MM.1S (cell line): ENCODE measurements around the gene SLC38A10.

Experiments
- DNase-seq: peaks from one replicate; pipeline ENCODE4 v3.0.0-alpha.2; 2015
- H2AFZ ChIP-seq: fragments of 300-600 bp; sonication (generic); 2 replicates; pipeline ENCODE4 v1.6.0; 2016; ENCODE audit warnings: antibody characterized with exemption, low read length
- H3F3A ChIP-seq: fragments of 300-600 bp; sonication (generic); 2 replicates; pipeline ENCODE4 v1.6.1; 2016; ENCODE audit warnings: mild to moderate bottlenecking, antibody characterized with exemption, low read length, moderate library complexity, mixed read lengths; ENCODE audit not compliant: insufficient read depth
- H3K27ac ChIP-seq: fragments of 300-600 bp; sonication (generic); 2 replicates; pipeline ENCODE4 v1.5.1; 2016; ENCODE audit warnings: mild to moderate bottlenecking, low read length
- H3K27me3 ChIP-seq: fragments of 300-600 bp; sonication (generic); replicated peaks from 2 replicates; pipeline ENCODE4 v1.6.0; 2016; ENCODE audit warnings: low read length; ENCODE audit not compliant: insufficient read depth
- H3K36me3 ChIP-seq: fragments of 300-600 bp; sonication (generic); replicated peaks from 2 replicates; pipeline ENCODE4 v1.6.1; 2016; ENCODE audit warnings: mild to moderate bottlenecking, low read length, mixed read lengths; ENCODE audit not compliant: insufficient read depth
- H3K4me1 ChIP-seq: fragments of 300-600 bp; sonication (generic); 2 replicates; pipeline ENCODE4 v1.6.1; 2016; ENCODE audit warnings: low read length, mixed read lengths
- H3K4me2 ChIP-seq: fragments of 300-600 bp; sonication (generic); 2 replicates; pipeline ENCODE4 v1.6.0; 2016; ENCODE audit warnings: low read depth, low read length
- H3K4me3 ChIP-seq: fragments of 300-600 bp; sonication (generic); 2 replicates; pipeline ENCODE4 v1.5.1; 2016; ENCODE audit warnings: low read length, mixed read lengths
- H3K79me2 ChIP-seq: fragments of 300-600 bp; sonication (generic); 2 replicates; pipeline ENCODE4 v1.6.1; 2016; ENCODE audit warnings: mixed run types, low read length, mixed read lengths
- H3K9ac ChIP-seq: fragments of 300-600 bp; sonication (generic); 2 replicates; pipeline ENCODE4 v1.6.1; 2016; ENCODE audit warnings: low read length, mixed read lengths
- H3K9me2 ChIP-seq: fragments of 300-600 bp; sonication (generic); replicated peaks from 2 replicates; pipeline ENCODE4 v1.6.1; 2016; ENCODE audit warnings: mild to moderate bottlenecking, low read length, mixed read lengths; ENCODE audit not compliant: insufficient read depth
- H3K9me3 ChIP-seq: fragments of 300-600 bp; sonication (generic); replicated peaks from 2 replicates; pipeline ENCODE4 v1.6.1; 2016; ENCODE audit warnings: mild to moderate bottlenecking, low read length, mixed read lengths; ENCODE audit not compliant: insufficient read depth
- H4K20me1 ChIP-seq: fragments of 300-600 bp; sonication (generic); 2 replicates; pipeline ENCODE4 v1.6.1; 2016; ENCODE audit warnings: mild to moderate bottlenecking, low read length, moderate library complexity, mixed read lengths; ENCODE audit not compliant: insufficient read depth
- EZH2 ChIP-seq: fragments of 300-600 bp; sonication (generic); optimal IDR thresholded peaks from 2 replicates; pipeline ENCODE3; 2017; ENCODE audit warnings: low read depth, mild to moderate bottlenecking, antibody characterized with exemption, low read length, mixed read lengths
- EZH2phosphoT487 ChIP-seq: fragments of 300-600 bp; sonication (generic); IDR thresholded peaks from 2 replicates; pipeline ENCODE4 v1.6.1; 2018; ENCODE audit warnings: antibody characterized with exemption, low read length
- TF ChIP-seq, protein P1 (sequence below): fragments of 300-600 bp; sonication (generic); IDR thresholded peaks from 2 replicates; pipeline ENCODE4 v1.5.1; 2016; ENCODE audit warnings: antibody characterized with exemption, low read length, mixed read lengths

SLC38A10 gene

GRCh38 chr17:81338274-81339190 lies 43.4 kb upstream of the SLC38A10 start:
- H3K79me2 ChIP-seq, result no peaks in the 10 kb centered on the region
- H3K4me3 ChIP-seq, result no peak overlapping the region
- H3K9ac ChIP-seq, result no peak overlapping the region
- no peaks in the 10 kb centered on the region for H3K4me1 ChIP-seq
- H3F3A ChIP-seq, result no peaks in the 10 kb centered on the region
- H3K27ac ChIP-seq, result no peak overlapping the region
- no peaks in the 10 kb centered on the region for H3K9me3 ChIP-seq
- no peak for DNase-seq
- TF ChIP-seq EZH2phosphoT487, result no peak
- no peak for TF ChIP-seq EZH2
- TF ChIP-seq, protein P1, sequence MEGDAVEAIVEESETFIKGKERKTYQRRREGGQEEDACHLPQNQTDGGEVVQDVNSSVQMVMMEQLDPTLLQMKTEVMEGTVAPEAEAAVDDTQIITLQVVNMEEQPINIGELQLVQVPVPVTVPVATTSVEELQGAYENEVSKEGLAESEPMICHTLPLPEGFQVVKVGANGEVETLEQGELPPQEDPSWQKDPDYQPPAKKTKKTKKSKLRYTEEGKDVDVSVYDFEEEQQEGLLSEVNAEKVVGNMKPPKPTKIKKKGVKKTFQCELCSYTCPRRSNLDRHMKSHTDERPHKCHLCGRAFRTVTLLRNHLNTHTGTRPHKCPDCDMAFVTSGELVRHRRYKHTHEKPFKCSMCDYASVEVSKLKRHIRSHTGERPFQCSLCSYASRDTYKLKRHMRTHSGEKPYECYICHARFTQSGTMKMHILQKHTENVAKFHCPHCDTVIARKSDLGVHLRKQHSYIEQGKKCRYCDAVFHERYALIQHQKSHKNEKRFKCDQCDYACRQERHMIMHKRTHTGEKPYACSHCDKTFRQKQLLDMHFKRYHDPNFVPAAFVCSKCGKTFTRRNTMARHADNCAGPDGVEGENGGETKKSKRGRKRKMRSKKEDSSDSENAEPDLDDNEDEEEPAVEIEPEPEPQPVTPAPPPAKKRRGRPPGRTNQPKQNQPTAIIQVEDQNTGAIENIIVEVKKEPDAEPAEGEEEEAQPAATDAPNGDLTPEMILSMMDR, result no peak
- H2AFZ ChIP-seq, result no peak overlapping the region
- H3K27me3 ChIP-seq, result peaks cover 83% of the 10 kb centered on the region
- H3K9me2 ChIP-seq, result no peaks in the 10 kb centered on the region
- H4K20me1 ChIP-seq, result no peaks in the 10 kb centered on the region
- H3K4me2 ChIP-seq, result no peak overlapping the region
- no peaks in the 10 kb centered on the region for H3K36me3 ChIP-seq

- no peaks in the 10 kb centered on the region for H3F3A ChIP-seq
- H3K27ac ChIP-seq, result no peak overlapping the region
- no peak overlapping the region for H2AFZ ChIP-seq
- H3K4me1 ChIP-seq, result no peaks in the 10 kb centered on the region
- no peaks in the 10 kb centered on the region for H4K20me1 ChIP-seq
- no peak for DNase-seq
- TF ChIP-seq, protein P1, result no peak
- no peak for TF ChIP-seq EZH2
- no peak for TF ChIP-seq EZH2phosphoT487
- H3K4me3 ChIP-seq, result no peak overlapping the region
- H3K4me2 ChIP-seq, result no peak overlapping the region
- peaks cover 83% of the 10 kb centered on the region for H3K27me3 ChIP-seq
- H3K9ac ChIP-seq, result no peak overlapping the region
- no peaks in the 10 kb centered on the region for H3K79me2 ChIP-seq
- H3K9me3 ChIP-seq, result no peaks in the 10 kb centered on the region
- H3K36me3 ChIP-seq, result no peaks in the 10 kb centered on the region
- H3K9me2 ChIP-seq, result no peaks in the 10 kb centered on the region
Observed at GRCh38 chr17:81337476-81337879, 42.4 kb upstream of the SLC38A10 start.

- Histone ChIP-seq H3K27ac (no peak overlapping the region), H3K4me1 (no peaks in the 10 kb centered on the region), H3K9me3 (no peaks in the 10 kb centered on the region), H3K36me3 (no peaks in the 10 kb centered on the region), H3K9ac (no peak overlapping the region), H3K9me2 (no peaks in the 10 kb centered on the region), H3K27me3 (peaks cover 85% of the 10 kb centered on the region), H4K20me1 (no peaks in the 10 kb centered on the region), H3K79me2 (no peaks in the 10 kb centered on the region), H2AFZ (no peak overlapping the region), H3K4me3 (no peak overlapping the region), H3F3A (no peaks in the 10 kb centered on the region), H3K4me2 (no peak overlapping the region)
- TF ChIP-seq EZH2phosphoT487 (no peak), EZH2 (no peak)
- TF ChIP-seq, protein P1, result no peak
- DNase-seq, result no peak
Observed at GRCh38 chr17:81336930-81337325, 41.8 kb upstream of the SLC38A10 start.
